Esophagus squamous epithelium (tissue), 5 donors: ENCODE results near the gene EFCAB6. TPM values are rescaled to one million over a fixed set of nuclear protein-coding genes. Genes with fewer than 3 reads are reported as not detected.

ENCODE experiments used
- DNase-seq: peaks from one replicate; lab custom pipeline; 2025; lab: John Stamatoyannopoulos, UW
- H3K27ac ChIP-seq, 4 donors: fragments of 200-600 bp; sonication (generic); one replicate each; pipeline ENCODE4 v1.5.1; 2016 to 2019; ENCODE audit warnings: mild to moderate bottlenecking in 1 of 4
- H3K27me3 ChIP-seq, 4 donors: fragments of 200-600 bp; sonication (generic); 1 replicate in 3 of 4; 2 replicates in 1 of 4; pipeline versions ENCODE4 v1.5.1 to v1.6.0; 2017 to 2021; ENCODE audit warnings: antibody characterized with exemption in 1 of 4
- H3K36me3 ChIP-seq, 3 donors: fragments of 200-600 bp; sonication (generic); one replicate each; pipeline ENCODE4 v1.5.1; 2016 to 2019
- H3K4me1 ChIP-seq, 3 donors: fragments of 200-600 bp; sonication (generic); one replicate each; pipeline ENCODE4 v1.5.1; 2017 to 2019
- H3K4me3 ChIP-seq, 4 donors: fragments of 200-600 bp; sonication (generic); 1 replicate in 3 of 4; 2 replicates in 1 of 4; pipeline ENCODE4 v1.5.1; 2016 to 2019; ENCODE audit warnings: mild to moderate bottlenecking in 2 of 4, moderate library complexity in 1 of 4
- H3K9me3 ChIP-seq, 3 donors: fragments of 200-600 bp; sonication (generic); one replicate each; pipeline ENCODE4 v1.5.1; 2016 to 2019
- CTCF ChIP-seq, 6 experiments: fragments of 450-650 bp in 4 of 6; fragments of 200-600 bp in 2 of 6; sonication (generic) in 2 of 6; IDR thresholded peaks; one replicate each; pipeline ENCODE4 v1.5.1; 2016 to 2019; ENCODE audit warnings: antibody characterized with exemption in 6 of 6, mild to moderate bottlenecking in 4 of 6, moderate library complexity in 4 of 6
- POLR2A ChIP-seq, 4 donors: fragments of 450-650 bp; IDR thresholded peaks; one replicate each; pipeline ENCODE4 v1.6.1; 2017; ENCODE audit warnings: antibody characterized with exemption in 4 of 4, mild to moderate bottlenecking in 4 of 4, moderate library complexity in 3 of 4
- WGBS, 2 donors: methylation state at CpG; one replicate each; pipeline ENCODE4 v1.1.5; 2018; 5-methylcytosine and 5-hydroxymethylcytosine counted together
- intact Hi-C: fragments of 100-400 bp; cut with DNase I; formaldehyde crosslinking; loops from one replicate; pipeline ENCODE4 v1.15.0; 2022
- total RNA-seq, 4 donors: library from RNA; depleted of rRNA; stranded (reverse); fragments of >200 nt; gene quantifications; one replicate each; pipeline ENCODE4 v1.1.0, GENCODE V29; 2016
- donor health status: DM: yes; HTN: yes; CAD: no.

The EFCAB6 gene
- total RNA-seq, 4 donors from 2014 or later = 0.22 to 1.5 (median 0.90) TPM

GRCh38 chr22:43697894-43698293, 114.2 kb downstream of the EFCAB6 start:
- Histone ChIP-seq H3K9me3 (no peaks in the 10 kb centered on the region), H3K27ac (no peak overlapping the region), H3K36me3 (no peaks in the 10 kb centered on the region), H3K27me3 (no peaks in the 10 kb centered on the region), H3K4me1 (no peaks in the 10 kb centered on the region), H3K4me3 (no peak overlapping the region)
- no peak for TF ChIP-seq CTCF (IDR thresholded peaks at IDR 0.05)
- TF ChIP-seq POLR2A (IDR thresholded peaks at IDR 0.05) = no peak
- WGBS, 2 donors = 58 to 88% methylated on average over 2 to 3 of the region's 3 CpGs
- intact Hi-C loops = no loop called here
- no peak for DNase-seq

DNA sequence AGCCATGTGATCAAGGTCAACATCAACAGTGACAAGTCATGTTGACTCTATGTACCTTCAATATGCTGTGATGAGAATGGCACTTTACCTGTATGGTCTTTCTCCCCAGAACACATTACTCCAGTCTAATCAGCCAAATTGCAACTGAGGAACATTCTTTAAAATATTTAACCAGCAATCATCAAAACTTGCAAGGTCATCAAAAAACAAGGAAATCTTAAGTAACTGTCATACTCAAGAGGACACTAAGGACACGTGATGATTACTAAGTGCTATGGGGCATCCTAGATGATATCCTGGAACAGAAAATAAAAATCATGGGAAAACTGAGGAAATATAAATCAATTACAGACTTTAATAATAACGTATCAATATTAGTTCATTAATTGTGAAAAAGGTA, 118.9 kb downstream of the EFCAB6 start:
- H3K36me3 ChIP-seq = no peaks in the 10 kb centered on the region
- DNase-seq = no peak
- no peaks in the 10 kb centered on the region for H3K9me3 ChIP-seq
- H3K27me3 ChIP-seq = no peaks in the 10 kb centered on the region
- TF ChIP-seq POLR2A (IDR thresholded peaks at IDR 0.05) (no peak), CTCF (IDR thresholded peaks at IDR 0.05) (no peak)
- H3K4me1 ChIP-seq = no peaks in the 10 kb centered on the region
- H3K4me3 ChIP-seq = no peak overlapping the region
- intact Hi-C loops = no loop called here
- H3K27ac ChIP-seq = no peak overlapping the region
- WGBS, 2 donors = 73 to 83% methylated on average over 2 of the region's 2 CpGs

- no peaks in the 10 kb centered on the region for H3K4me1 ChIP-seq
- no peak overlapping the region for H3K27ac ChIP-seq
- DNase-seq = no peak
- TF ChIP-seq POLR2A (IDR thresholded peaks at IDR 0.05) = no peak
- TF ChIP-seq CTCF (IDR thresholded peaks at IDR 0.05) = no peak
- H3K4me3 ChIP-seq = no peak overlapping the region
- WGBS, 2 donors = 82 to 91% methylated on average over 5 to 6 of the region's 6 CpGs
- intact Hi-C loops = no loop called here
- no peaks in the 10 kb centered on the region for H3K27me3 ChIP-seq
- no peaks in the 10 kb centered on the region for H3K36me3 ChIP-seq
- H3K9me3 ChIP-seq = no peaks in the 10 kb centered on the region
Observed at GRCh38 chr22:43689356-43689755, 122.7 kb downstream of the EFCAB6 start.

DNA sequence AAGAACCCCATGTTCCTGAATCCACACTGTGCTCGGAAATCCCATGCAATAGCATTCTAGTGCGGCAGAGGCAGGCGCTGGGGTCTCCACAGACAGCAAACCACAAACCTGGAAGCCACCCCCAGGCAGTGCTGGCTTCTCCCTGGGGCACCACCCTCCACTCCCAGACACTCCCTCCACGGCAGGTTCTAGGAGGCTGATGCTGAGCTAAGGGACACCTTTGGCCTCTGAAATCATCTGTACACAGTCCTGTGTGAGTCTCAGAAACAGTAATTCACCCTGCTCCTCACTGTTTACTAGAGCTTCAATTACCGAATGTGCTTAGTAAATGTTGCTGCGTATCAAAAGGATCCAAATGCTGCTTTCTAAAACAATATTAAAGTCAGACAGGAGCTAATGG, 129.3 kb downstream of the EFCAB6 start:
- Histone ChIP-seq H3K4me3 (no peak overlapping the region), H3K4me1 (no peaks in the 10 kb centered on the region), H3K36me3 (no peaks in the 10 kb centered on the region), H3K27me3 (no peaks in the 10 kb centered on the region), H3K27ac (no peak overlapping the region), H3K9me3 (no peaks in the 10 kb centered on the region)
- 71 to 83% methylated on average over 5 to 6 of the region's 6 CpGs for WGBS, 2 donors
- TF ChIP-seq POLR2A (IDR thresholded peaks at IDR 0.05) = no peak
- TF ChIP-seq CTCF (IDR thresholded peaks at IDR 0.05) = no peak
- intact Hi-C loops = no loop called here
- DNase-seq = no peak

DNA sequence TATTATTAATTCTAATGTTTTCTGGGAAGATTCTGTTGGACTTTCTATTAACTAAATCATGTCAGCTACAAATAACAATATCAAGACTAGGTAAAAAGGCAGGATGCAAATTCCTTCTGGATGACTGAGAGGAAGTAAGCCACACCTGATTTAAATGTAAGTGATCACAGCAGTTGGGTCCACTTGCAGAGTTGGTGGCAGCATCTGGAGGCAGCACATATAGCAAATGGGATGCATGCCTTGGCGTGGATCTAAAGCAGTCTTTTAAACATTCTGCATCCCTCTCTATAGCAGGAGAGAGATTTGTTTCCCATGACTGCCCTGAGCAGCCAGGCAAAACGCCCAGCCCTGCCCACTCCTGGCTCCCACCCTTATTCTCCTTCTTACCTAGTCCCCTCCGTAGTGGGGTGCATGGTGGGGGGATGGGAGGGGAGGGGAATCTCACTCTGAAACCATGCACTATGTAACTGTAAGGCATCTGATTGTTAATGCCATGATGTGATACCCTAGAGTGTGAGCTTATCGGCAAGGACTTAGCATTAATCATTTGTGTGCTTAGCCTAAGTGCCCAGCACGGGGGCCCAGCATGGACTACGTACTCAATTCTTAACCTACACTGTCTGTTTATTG, 130.3 kb downstream of the EFCAB6 start:
- no peak overlapping the region for H3K4me3 ChIP-seq
- H3K27ac ChIP-seq = no peak overlapping the region
- no peaks in the 10 kb centered on the region for H3K36me3 ChIP-seq
- no peak for TF ChIP-seq POLR2A (IDR thresholded peaks at IDR 0.05)
- no peak for TF ChIP-seq CTCF (IDR thresholded peaks at IDR 0.05)
- intact Hi-C loops = no loop called here
- H3K9me3 ChIP-seq = no peaks in the 10 kb centered on the region
- 61 to 74% methylated on average over 5 to 6 of the region's 6 CpGs for WGBS, 2 donors
- no peaks in the 10 kb centered on the region for H3K4me1 ChIP-seq
- DNase-seq = no peak
- H3K27me3 ChIP-seq = no peaks in the 10 kb centered on the region
